ENCODE measurements around the gene CASP9.

CASP9 gene

DNA sequence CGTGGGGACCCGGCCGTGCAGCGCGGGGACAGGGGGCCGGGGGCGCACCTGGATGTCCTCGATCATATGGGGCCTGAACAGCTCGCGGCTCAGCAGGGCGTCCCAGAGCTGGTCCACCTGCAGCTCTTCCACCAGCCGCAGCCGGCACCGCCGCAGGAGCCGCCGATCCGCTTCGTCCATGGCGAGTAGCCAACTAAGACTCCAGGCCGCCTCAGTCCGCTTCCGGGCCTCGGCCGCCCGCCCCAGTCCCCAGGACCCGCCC is at the start of gene CASP9:
TSS of gene CASP9 (minus strand) at position 195 of the 262 bp plus-strand sequence. CDS start at position 180, 15 bp downstream.
- DNase-seq: no peak

DNA sequence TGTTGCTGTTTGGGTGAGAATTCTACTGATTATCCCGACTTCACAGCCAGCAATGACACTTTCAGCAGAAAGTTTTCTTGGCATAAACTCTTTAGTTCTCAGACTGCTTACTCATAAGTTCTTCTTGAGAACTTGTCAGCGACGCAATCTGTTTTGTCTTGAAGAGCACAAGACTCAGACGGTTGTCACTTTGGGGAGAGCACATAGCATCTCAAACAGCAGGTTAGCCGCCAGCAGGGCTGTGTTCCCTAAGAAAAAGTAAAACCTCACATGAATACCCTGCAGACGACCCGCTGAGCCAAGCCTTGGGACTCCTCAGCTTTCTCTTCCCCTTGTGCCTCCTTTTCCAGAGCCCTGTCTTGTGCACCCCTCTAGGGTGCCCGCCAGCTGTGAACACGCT is 49.5 kb upstream of the CASP9 start:
- DNase-seq: no peak

DNA sequence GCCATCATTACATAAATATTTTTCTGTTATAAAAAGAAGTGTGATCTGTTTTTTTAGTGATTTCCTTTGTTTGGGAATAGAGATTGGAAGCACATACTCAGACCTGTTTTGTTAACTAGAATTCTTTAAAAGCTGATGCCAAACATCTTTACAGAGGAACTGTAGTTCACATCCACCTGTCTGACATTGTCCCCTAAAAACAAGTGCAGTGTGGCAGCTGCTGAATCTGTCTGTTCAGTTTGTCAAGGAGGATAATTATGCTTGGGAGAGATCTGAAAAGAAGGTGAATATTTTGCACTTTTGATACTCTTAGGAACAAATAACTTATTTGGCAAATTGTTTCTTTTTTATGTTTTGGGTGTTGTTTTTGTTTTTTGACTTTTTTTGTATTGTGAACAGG is 47.3 kb upstream of the CASP9 start:
- DNase-seq: no peak

DNA sequence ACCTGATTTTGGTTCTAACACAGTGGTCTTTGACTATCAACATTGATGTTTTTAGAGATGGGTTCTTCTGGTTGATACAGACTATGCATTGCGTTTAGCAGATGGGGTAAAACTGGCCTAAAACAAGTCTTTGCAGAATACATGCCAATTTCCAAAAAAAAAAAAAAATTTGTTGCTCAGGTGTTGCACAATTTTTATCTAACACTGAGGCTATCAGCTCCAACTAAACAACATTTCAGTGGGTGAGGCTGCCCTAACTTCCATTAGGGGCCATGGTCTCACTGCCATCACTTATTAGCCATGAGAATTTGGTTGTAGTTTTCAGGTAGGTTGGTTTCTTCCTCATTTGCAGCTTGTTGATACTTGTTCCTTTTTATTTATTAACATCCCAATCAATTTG is 46.8 kb upstream of the CASP9 start:
- DNase-seq: no peak

DNA sequence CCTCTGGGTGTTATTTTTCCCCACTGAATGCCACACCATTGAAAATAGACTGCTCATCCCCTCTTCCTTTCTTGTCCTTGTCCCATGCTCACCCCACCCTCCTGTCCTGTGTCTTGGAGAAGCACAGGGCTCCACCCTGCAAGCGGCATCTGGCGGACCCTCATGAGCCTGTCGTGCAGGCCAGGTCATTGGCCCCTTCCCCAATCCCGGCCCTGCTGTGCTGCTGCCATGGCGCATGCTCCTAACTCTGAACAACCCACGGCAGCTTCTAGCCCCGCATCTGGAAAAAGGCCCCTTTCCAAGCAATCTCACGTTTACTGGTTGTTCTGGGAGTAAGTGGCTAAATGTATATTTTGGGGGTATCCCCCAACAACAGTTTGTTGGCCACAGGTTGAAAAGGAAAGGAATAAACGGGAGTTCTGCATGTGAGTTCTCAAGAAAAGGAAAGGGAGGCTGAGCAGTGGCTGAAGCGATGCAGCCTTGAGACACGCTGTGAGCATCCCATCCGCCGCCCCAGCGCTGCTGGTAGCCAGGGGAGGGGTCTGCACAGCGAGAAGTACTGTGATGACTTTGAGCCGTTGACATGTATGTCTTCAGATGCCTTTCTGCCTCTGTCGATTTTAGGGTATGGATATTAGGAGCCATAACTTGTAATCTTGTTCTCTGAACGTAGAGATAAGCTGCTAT is 44.5 kb upstream of the CASP9 start:
- DNase-seq: no peak

DNA sequence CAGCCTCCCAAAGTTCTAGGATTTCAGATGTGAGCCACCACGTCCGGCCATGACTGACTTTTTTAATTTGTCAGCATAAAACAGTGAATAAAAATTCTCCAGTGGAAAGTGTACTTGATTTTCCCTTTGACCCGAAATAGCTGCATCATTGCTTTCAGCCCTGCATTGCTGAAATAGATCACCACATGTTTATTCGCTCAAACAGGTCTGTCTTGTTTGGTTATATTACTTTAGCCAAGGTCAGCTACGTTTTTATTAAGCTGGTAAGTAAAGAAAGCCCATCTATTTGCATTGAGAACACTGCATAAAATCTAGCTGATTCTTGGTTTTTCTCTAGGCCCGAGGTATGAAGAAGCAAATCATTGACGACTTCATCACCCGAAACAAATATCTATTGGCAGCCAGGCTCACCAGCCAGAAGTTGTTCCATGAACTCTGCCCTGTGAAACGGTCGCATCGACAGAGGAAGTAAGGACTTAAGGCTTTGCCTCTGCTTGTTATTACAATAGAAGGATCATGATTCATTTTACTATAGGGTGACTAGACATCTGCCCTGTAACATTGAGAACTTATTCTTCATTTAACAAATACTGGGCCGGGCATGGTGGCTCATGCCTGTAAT is 35.3 kb upstream of the CASP9 start:
- no peak for DNase-seq

DNA sequence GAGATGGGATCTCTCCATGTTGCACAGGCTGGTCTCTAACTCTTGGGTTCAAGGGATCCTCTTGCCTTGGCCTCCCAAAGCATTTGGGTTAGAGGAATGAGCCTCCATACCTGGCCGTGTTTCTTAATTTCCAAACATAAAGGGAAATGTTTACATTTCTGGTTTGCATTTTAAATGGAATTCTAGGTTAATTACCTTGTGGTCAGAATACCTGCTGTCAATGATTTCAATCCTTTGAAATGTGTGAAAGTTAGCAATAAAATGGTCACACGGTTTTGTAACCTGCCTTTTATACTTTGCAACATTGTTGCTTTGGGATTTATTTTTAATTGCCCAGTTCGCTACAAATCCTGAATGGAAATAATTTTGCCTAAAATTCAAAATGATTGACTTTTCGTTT is 34.5 kb upstream of the CASP9 start:
- DNase-seq: no peak

DNA sequence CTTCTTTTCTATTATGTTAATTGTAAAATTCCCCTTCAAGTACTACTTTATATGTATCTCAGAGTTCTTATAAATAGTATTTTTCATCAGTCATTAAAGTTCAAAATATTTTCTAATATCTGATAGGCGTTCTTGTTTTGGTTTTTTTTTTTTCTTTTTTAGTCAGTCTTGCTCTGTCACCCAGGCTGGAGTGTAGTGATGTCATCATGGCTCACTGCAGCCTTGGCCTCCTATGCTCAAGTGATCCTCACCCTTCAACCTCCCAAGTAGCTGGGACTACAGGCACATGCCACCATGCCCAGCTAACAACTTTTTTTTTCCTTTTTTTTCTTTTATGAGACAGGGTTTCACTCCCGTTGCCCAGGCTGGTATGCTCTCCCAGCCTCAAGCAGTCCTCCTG is 33.6 kb upstream of the CASP9 start:
- DNase-seq: no peak

DNA sequence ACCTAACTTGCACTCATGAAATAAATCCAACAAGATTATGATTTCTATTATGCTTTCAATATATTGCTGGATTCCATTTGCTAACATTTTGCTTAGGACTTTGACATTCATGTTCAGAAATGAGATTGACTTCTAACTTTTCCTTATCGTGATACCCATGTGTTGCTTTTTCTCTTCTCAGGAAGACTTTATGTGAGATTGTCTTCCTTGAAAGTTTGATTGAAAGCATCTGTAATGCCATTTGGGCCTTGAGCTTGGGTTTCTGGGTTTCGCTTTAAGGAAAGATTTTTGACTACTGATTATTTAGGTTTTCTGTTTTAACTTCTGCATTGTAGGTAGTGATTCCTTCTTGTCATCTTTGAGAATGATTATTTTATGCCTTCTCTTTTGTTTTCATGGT is 33.0 kb upstream of the CASP9 start:
- no peak for DNase-seq

DNA sequence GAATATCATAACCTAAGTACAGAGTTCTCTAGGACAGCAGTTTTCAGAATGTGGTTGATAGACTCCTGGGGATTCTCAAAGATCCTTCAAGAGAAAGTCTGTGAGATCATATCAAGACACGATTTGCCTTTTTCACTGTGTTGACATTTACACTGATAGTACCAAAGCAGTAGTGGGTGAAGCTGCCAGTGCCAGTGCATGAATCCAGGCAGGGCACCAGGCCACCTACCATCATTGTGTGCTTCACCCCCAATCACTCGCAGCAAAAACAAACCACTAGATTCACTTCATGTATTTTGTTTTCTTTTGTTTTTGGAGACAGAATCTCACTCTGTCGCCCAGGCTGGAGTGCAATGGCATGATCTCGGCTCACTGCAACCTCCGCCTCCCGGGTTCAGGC is 26.6 kb upstream of the CASP9 start:
- no peak for DNase-seq

DNA sequence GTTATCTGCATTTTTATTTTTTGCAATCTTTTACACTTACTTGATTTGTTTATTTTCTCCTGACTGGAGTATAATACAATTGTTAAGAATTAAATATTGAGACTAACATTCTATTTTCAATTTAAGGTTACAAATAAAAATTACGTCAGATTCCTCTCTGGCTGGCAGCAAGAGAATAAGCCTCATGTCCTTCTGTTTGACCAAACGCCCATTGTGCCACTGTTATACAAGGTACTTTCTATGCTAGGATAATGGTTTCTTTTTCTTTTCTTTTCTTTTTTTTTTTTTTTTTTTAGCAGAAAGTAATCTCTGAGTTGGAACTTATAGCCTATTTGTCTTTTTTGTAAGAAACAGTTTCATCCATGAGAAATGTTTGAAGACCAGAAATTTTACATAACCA is 22.6 kb upstream of the CASP9 start:
- DNase-seq: no peak

DNA sequence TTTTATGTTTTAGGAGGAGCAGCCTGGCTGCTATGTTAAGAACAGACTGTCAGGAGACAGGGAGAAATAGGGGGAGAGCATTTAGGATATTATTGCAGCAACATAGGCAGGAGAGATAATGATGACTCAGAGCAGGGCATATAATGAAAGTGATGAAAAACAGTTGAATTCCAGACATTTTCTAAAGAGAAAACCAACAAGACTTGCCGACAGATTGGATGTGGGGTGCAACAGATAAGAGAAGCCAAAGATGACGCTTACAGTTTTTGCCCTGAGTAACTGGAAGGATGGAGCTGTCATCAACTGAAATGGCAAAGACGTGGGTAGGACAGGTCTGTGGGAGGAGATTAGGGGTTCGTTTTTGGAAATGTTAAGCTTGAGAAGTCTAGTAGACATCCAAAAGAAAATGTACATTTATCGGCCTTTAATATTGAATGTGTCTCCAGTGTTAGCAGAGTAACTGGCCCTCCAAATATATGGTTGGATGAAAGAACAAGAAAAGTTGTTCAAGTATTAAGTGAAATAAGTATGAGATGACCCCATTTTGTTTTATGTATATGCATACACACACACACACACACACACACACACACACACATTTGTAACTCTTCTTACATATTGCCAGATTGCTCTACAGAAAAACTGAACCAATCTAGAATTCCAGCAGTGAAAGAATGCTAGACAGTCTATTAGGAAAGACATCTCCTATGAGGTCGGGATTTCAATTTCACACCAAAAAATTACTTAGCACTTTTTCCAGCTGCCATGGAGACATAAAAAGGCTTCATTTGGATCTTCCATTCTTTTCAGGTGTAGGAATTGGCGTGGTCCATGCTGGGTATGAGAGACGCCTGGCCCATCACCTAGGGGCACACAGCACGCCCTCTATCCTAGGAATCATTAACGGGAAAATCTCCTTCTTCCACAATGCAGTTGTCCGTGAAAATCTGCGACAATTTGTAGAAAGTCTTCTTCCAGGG is 19.9 kb upstream of the CASP9 start:
- DNase-seq: no peak

DNA sequence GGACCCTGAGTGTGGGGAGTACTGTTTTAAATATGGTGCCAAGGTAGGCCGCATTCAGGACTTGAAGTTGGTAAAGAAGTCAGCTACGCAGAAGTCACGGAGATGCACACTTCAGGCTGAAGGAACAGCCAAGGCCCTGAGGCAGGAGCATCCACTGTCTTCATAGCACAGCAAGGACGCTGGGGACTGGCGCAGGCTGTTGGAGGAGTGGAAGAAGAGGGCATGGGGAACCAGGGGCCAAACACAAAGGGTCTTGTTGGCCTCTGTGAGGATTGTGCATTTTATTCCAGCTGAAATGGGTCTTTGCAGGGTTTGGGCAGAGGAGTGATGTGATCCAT is 19.2 kb upstream of the CASP9 start:
- no peak for DNase-seq

DNA sequence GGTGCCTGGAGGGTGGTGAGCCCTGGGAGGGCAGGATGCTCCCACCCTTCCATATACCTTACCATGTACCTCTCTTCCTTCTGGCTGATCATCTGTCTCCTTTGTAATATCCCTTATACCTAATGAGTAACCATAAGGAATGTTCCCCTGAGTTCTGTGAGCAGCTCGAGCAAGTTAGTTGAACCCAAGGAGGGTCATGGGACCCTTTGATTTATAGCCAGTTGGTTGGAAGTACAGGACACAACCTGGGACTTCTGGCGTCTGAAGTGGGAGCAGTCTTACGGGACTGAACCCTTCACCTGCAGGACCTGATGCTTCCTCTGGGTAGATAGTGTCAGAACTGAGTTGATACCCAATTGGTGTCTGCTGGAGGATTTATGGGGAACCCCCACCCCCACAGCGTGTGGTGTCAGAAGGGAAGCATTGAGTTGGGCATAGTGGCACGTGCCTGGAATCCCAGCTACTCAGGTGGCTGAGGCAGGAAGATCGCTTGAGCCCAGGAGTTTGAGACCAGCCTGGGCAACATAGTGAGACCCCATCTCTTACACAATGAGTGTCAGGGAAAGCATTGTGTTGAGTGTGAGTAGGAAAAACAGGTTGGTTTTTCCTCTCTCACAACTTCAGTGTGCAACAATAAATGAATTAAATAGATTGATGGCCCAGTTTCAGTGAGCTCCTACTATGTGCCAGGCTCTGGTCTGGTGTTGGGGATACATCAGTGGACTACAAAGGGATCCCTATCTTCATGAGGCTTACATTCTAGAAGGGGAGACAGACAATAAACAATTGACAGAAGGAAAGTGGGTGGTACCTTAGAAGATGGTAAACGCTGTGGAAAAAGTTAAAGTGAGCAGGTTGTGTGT is 18.6 kb upstream of the CASP9 start:
- DNase-seq: no peak

DNA sequence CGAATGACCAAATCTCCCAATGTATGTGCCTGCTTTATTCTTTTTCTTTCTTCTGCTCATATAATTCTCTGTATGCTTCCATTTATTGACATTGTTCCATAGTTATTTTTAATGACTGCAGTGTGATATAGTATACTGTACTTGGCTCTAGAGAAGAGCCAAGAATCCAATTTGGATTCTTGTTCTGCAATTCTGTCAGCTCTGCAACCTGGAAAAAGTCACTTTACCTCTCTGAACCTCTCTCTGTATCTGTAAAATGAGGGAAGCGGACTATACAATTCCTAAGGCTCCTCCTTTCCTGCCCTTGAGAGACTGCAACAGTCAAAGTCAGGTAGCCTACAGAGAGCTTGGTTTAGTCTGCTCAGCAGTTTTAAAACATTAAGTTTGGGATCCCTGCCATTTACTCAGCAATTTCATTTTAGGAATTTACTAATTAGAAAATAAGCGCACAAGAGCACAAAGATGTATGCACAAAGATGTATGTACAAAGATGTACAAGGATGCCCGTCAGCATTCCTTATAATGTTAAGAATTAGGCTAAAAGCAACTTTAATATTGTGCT is 17.3 kb upstream of the CASP9 start:
- no peak for DNase-seq

DNA sequence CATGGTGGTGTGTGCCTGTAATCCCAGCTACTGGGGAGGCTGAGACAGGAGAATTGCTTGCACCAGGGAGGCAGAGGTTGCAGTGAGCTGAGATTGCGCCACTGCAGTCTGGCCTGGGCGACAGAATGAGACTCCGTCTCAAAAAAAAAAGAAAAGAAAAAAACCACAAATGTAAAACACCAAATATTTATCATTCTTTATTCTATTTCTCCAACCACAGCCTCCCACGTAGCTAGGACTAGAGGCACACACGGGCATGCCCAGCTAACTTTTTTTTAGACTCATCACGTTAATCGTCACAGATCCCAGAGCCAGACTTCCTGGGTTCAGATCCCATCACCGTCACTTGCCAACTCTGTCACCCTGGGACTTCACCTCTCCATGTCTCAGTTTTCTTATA is 16.2 kb upstream of the CASP9 start:
- DNase-seq: no peak

DNA sequence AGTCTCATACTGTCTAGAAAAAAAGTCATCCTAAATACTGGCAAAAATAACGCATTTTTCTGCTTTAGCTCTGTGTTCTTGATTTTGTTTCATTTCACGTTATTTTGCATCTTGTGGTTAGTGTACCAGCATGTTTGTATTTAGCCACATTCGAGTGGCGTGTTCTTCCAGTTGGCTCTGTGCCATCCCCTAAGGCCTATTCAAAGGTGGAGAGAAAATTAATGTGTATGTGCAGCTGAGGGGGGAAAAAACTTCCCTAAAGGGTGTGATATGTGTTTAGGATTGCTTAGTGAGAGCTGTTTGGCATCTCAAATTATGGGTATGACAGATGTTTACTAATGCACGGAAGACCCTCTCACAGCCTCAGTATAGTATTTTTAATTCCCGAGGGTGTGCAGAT is 14.8 kb upstream of the CASP9 start:
- peak; percentile 55 for DNase-seq

DNA sequence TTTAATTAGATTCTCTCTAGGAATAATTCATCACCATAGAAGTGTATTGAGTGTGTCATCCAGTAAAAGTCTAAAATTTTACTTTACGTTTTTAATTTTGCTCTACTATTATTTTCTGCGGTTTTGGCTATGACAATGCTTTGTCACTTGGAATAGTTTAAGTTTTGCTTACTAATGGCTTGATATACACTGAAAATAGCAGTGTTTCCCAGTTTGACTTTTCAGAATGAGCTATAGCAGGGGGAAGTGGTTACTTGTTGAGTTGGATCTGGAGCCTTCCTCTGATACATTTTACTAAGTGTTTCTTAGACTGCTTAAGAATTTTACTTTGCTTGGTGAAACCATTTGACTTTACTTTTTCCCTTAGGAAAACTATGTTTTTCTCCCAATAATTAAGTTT is 7.7 kb upstream of the CASP9 start:
- no peak for DNase-seq

DNA sequence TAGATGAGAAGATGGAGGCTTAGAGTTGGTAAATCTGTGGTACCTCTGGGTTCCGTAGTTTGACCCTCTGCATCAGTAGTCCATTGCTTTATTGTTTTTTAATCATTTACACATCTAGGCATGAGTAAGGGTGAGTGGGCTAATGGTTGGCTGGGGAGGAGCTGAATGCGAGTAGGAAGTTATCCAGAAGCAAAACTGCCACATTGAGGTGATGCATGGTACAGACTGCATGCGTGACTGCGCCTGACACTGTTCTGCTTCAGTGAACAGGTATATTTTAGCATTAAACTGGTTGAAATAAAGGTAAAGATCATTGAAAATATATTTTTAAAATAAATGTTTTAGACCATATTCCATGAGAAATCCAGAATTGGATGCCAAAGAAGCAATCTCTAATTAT is 7.0 kb upstream of the CASP9 start:
- DNase-seq: no peak

DNA sequence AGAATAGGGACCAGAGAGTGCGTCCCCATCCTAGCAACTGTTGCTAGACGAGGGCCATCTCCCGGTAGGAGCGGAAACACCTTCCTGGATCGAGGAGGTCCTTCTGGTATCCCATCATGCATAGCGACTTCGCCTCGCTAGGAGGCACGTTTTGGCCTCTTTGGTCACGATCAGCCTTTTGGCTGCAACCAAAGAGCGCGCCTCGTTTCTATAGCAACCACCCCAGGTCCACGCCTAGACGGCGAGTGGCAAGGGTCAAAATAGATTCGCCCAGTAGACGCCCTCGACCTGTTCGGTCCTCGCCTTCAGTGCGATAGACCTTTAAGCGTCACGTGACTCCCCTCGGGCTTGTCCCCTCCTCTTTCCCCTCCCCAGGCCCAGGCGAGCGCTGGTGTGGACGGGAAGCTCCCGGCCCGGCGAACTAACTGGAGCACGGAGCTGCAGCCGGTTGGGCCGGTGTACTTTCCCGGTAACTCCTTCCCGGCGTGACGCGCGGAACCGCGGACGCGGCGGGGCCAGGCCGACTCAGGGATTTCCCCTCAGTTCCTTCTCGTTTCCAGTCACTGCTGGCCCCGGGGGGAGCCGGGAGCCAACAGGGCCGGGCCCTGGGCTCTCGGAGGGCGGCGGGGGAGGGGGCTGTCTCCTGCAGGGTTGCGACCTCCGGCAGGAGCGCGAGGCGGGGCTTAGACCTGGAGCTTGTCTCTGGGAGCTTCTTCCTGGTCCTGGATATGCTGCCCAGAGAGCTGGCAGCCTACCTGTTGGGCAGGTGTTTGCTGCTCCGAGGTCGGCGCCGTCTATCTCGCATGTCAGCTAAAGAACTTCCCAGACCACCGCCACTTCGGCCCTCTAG is 2.7 kb upstream of the CASP9 start, which contains the start of gene DNAJC16:
TSS of gene DNAJC16 (plus strand) at position 359 of the 850 bp plus-strand sequence. CDS start 2,258 bp downstream, outside the sequence.
- peak; percentile 99 for DNase-seq

DNA sequence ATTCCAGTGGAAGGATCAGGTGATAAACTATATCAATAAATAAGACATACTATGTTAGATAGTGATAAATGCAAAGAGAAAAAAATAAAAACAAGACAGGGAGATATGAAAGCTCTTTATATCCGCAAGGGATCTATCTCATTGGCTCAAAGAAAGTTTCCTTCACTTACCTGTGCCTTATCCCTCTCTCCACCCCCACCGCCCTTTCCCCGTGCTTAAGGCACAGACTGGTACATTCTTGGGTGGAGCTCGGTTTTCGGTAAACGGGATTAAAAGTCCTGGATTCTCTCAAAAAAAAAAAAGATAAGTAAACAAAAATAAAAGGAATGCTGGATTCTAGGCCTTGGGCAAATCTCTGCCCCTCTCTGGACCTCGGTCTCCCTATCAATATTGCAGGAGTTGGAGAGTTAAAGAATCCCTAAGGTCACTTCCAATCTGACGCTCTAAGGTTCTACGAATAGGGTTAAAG is 2.0 kb upstream of the CASP9 start:
- no peak for DNase-seq
